ENCODE results near the gene TJP1. TPM values are rescaled to one million over a fixed set of nuclear protein-coding genes. Genes with fewer than 3 reads are reported as not detected.
"Not testable (repeated sequence)": the region's sequence is repeated elsewhere in the genome, so short reads cannot be mapped to it uniquely, and the experiment has no call there.

The TJP1 gene
- total RNA-seq, 1 donor from 2014 or later, result 148 TPM

GRCh38 chr15:29676961-29677402, 145.3 kb downstream of the TJP1 start:
- TF ChIP-seq CTCF (IDR thresholded peaks at IDR 0.05; ENCODE audit: insufficient read depth, low read length, poor library complexity, severe bottlenecking), result no peak
- H3K4me3 ChIP-seq (ENCODE audit: low read depth, low read length), result no peak overlapping the region
- no peak for DNase-seq (ENCODE audit: low read depth)
- H3K27me3 ChIP-seq (ENCODE audit: control insufficient read depth, insufficient read depth, low read length), result no peaks in the 10 kb centered on the region
- no peaks in the 10 kb centered on the region for H3K36me3 ChIP-seq (ENCODE audit: control insufficient read depth, insufficient read depth, low read length)

GRCh38 chr15:29676374-29676960, 145.8 kb downstream of the TJP1 start:
- not testable (repeated sequence) for DNase-seq (ENCODE audit: low read depth); H3K36me3 ChIP-seq (ENCODE audit: control insufficient read depth, insufficient read depth, low read length); H3K4me3 ChIP-seq (ENCODE audit: low read depth, low read length); H3K27me3 ChIP-seq (ENCODE audit: control insufficient read depth, insufficient read depth, low read length)

- no peaks in the 10 kb centered on the region for H3K27me3 ChIP-seq (ENCODE audit: control insufficient read depth, insufficient read depth, low read length)
- H3K36me3 ChIP-seq (ENCODE audit: control insufficient read depth, insufficient read depth, low read length), result no peaks in the 10 kb centered on the region
- peak overlapping the region; percentile 55 for H3K4me3 ChIP-seq (ENCODE audit: low read depth, low read length)
- TF ChIP-seq CTCF (IDR thresholded peaks at IDR 0.05; ENCODE audit: insufficient read depth, low read length, poor library complexity, severe bottlenecking), result no peak
- no peak for DNase-seq (ENCODE audit: low read depth)
These were observed 146.4 kb downstream of the TJP1 start for GRCh38 chr15:29675791-29676301.

GRCh38 chr15:29674661-29675533, 147.4 kb downstream of the TJP1 start:
- no peak for TF ChIP-seq CTCF (IDR thresholded peaks at IDR 0.05; ENCODE audit: insufficient read depth, low read length, poor library complexity, severe bottlenecking)
- no peaks in the 10 kb centered on the region for H3K27me3 ChIP-seq (ENCODE audit: control insufficient read depth, insufficient read depth, low read length)
- DNase-seq (ENCODE audit: low read depth), result no peak
- no peaks in the 10 kb centered on the region for H3K36me3 ChIP-seq (ENCODE audit: control insufficient read depth, insufficient read depth, low read length)
- H3K4me3 ChIP-seq (ENCODE audit: low read depth, low read length), result peak overlapping the region; percentile 55

- no peak for DNase-seq (ENCODE audit: low read depth)
- H3K4me3 ChIP-seq (ENCODE audit: low read depth, low read length), result no peak overlapping the region
- no peaks in the 10 kb centered on the region for H3K27me3 ChIP-seq (ENCODE audit: control insufficient read depth, insufficient read depth, low read length)
- TF ChIP-seq CTCF (IDR thresholded peaks at IDR 0.05; ENCODE audit: insufficient read depth, low read length, poor library complexity, severe bottlenecking), result no peak
- H3K36me3 ChIP-seq (ENCODE audit: control insufficient read depth, insufficient read depth, low read length), result no peaks in the 10 kb centered on the region
These were observed 149.1 kb downstream of the TJP1 start for GRCh38 chr15:29672923-29673809.

GRCh38 chr15:29672446-29672845, 149.8 kb downstream of the TJP1 start:
- no peak overlapping the region for H3K4me3 ChIP-seq (ENCODE audit: low read depth, low read length)
- no peaks in the 10 kb centered on the region for H3K36me3 ChIP-seq (ENCODE audit: control insufficient read depth, insufficient read depth, low read length)
- no peaks in the 10 kb centered on the region for H3K27me3 ChIP-seq (ENCODE audit: control insufficient read depth, insufficient read depth, low read length)
- TF ChIP-seq CTCF (IDR thresholded peaks at IDR 0.05; ENCODE audit: insufficient read depth, low read length, poor library complexity, severe bottlenecking), result no peak
- no peak for DNase-seq (ENCODE audit: low read depth)

- not testable (repeated sequence) for H3K36me3 ChIP-seq (ENCODE audit: control insufficient read depth, insufficient read depth, low read length); H3K27me3 ChIP-seq (ENCODE audit: control insufficient read depth, insufficient read depth, low read length); H3K4me3 ChIP-seq (ENCODE audit: low read depth, low read length); DNase-seq (ENCODE audit: low read depth)
These were observed 150.2 kb downstream of the TJP1 start for GRCh38 chr15:29672046-29672445.

Data from kidney epithelial cell (primary cell).